Measurements from ENCODE around the gene CNOT11.

DNA sequence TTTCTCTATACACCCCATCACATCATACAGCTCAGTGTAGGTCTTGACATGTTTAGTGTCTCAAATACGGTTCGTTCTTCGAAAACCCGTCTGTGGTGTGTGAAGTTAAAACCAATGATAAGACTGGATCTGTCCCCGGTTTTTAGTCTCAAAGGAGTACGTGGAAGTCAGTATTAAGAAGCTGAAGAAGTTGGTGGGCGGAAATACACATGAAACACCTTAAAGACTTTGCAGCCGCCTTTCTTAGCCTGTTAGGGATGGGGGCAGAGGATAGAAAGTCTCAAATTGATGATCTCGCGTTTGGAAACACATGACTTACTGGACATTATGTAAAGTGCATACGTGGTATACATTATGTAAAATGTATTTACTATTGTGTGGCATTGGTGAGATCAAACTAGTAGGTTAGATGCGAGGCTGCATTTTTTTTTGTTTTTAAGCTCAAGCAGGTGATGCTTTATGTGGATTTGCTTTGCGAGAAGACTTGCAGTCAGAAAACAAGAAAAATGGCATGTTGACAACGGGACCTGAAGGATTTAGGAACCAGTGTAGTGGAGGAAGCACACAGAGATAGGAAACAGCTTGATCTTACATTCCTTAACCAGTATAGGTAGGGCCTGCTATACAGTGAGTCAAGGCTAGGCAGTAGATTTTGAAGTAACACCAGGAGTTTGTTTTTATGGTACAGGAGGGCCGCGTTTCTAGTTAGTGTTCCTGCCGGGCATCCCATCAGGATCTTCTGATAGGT, 1.2 kb downstream of the CNOT11 start:
- TF ChIP-seq POLR2A (IDR thresholded peaks at IDR 0.05): no peak
- TF ChIP-seq, protein P1, sequence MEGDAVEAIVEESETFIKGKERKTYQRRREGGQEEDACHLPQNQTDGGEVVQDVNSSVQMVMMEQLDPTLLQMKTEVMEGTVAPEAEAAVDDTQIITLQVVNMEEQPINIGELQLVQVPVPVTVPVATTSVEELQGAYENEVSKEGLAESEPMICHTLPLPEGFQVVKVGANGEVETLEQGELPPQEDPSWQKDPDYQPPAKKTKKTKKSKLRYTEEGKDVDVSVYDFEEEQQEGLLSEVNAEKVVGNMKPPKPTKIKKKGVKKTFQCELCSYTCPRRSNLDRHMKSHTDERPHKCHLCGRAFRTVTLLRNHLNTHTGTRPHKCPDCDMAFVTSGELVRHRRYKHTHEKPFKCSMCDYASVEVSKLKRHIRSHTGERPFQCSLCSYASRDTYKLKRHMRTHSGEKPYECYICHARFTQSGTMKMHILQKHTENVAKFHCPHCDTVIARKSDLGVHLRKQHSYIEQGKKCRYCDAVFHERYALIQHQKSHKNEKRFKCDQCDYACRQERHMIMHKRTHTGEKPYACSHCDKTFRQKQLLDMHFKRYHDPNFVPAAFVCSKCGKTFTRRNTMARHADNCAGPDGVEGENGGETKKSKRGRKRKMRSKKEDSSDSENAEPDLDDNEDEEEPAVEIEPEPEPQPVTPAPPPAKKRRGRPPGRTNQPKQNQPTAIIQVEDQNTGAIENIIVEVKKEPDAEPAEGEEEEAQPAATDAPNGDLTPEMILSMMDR (IDR thresholded peaks at IDR 0.05): no peak

All from uterus (tissue), 2 donors.